ENCODE data around the gene ALDH3A1.

ALDH3A1 gene

DNA sequence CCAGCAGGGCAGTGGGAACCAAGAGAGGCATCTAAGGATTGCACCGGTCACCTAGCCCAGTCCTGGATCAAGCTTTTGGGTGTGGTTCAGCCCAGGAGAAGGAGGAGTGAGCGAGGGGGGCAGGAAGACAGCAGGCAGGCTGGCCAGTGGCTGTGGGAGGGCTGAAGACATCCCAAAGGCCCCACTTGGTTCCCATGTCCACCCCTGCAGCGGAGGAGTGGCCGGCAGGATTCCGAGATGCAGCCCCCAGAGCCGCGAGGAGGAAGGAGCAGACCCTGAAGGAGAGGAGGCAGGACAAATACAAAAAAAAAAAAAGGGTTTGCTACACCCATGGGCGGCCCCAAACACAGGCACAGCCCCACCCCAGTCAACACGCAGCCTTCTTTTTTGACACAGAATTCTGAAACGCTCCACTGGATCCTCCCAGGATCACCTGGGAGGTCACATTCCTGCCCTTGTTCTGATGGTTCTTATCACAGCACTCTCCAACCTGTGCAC, 30.6 kb downstream of the ALDH3A1 start:
- Mint-ChIP-seq H3K36me3 (ENCODE audit: low read depth) (no peaks in the 10 kb centered on the region), H3K27ac (peak overlapping the region in 2 of 3 experiments; percentile 5 to 57), H3K4me3 (no peak overlapping the region), H3K9me3 (no peaks in the 10 kb centered on the region), H3K4me1 (peaks cover 40% of the 10 kb centered on the region), H3K27me3 (ENCODE audit: low read depth) (peaks cover 7% of the 10 kb centered on the region)
- TF ChIP-seq, protein P1, sequence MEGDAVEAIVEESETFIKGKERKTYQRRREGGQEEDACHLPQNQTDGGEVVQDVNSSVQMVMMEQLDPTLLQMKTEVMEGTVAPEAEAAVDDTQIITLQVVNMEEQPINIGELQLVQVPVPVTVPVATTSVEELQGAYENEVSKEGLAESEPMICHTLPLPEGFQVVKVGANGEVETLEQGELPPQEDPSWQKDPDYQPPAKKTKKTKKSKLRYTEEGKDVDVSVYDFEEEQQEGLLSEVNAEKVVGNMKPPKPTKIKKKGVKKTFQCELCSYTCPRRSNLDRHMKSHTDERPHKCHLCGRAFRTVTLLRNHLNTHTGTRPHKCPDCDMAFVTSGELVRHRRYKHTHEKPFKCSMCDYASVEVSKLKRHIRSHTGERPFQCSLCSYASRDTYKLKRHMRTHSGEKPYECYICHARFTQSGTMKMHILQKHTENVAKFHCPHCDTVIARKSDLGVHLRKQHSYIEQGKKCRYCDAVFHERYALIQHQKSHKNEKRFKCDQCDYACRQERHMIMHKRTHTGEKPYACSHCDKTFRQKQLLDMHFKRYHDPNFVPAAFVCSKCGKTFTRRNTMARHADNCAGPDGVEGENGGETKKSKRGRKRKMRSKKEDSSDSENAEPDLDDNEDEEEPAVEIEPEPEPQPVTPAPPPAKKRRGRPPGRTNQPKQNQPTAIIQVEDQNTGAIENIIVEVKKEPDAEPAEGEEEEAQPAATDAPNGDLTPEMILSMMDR (IDR thresholded peaks at IDR 0.05; ENCODE audit: unreplicated experiment in 3 of 3), result no peak

DNA sequence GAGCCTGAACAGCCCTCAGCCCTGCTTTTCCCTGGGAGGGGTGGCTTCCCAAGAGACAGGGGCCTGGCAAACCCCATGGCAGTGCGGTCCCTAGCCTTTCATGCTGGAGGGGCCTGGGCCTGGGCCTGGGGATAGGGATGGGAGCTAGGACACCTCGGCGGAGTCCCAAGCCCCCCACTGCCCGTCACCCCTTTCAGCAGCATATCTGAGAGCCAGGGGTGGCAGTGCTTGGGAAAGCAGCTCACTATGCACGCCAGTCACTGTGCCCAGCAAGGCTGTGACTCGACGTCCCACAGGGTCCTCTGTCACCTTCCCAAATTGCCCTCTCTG, 31.1 kb downstream of the ALDH3A1 start:
- no peaks in the 10 kb centered on the region for H3K36me3 Mint-ChIP-seq (ENCODE audit: low read depth)
- no peaks in the 10 kb centered on the region for H3K9me3 Mint-ChIP-seq
- H3K27me3 Mint-ChIP-seq (ENCODE audit: low read depth), result peaks cover 6% of the 10 kb centered on the region
- TF ChIP-seq, protein P1 (IDR thresholded peaks at IDR 0.05; ENCODE audit: unreplicated experiment in 3 of 3), result no peak
- peaks cover 36% of the 10 kb centered on the region for H3K4me1 Mint-ChIP-seq
- no peak overlapping the region for H3K27ac Mint-ChIP-seq
- no peak overlapping the region for H3K4me3 Mint-ChIP-seq

DNA sequence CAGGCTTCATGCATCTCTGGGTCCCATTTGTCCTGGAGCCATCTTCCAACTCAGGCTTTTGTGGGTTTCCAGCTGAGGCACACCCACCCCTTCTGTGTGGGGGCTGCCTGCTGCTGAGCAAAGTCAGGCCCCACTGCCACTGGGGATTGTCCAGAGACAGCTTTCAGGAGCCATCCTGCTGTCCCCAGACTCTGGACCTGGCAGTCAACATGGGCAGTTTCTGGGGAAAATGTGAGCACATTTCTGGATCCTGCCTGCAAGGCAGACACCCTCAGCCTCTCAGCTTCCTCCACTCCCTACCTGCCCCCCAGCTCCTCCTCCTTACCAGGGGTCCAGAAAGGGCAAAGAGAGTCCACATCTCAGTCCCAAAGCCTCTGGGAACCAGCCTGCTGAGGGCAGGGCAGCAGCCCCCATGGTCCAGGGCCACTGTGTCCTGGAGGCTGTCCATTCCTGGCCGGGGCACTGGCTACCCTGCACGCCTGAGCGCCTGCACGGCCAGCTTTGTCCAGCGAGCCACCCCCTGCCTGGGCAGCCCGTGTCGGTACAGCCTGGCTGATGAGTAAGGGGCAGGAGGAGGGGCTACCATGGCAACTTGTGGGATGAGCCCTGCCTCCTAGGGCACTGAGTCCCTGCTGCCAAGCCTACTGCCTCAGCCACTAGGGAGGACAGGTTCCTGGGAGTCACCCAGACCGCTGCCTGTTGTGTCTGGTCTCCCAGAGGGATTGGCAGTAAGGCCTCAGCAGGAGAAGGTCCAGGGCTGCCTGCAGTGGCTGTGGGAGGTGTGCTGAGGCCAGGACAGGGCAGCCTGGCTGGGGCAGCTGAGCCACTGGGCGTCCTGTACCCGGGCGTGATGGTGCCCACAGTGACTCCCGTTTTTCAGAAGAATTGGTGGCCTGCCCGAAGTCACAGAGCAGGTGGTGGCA, 31.7 kb downstream of the ALDH3A1 start, which contains the start of gene SLC47A2:
Gene SLC47A2 (minus strand): TSS at position 477 of the 923 bp plus-strand sequence. CDS start 29 bp downstream, at position 448.
- TF ChIP-seq, protein P1 (IDR thresholded peaks at IDR 0.05; ENCODE audit: unreplicated experiment in 3 of 3), result no peak
- Mint-ChIP-seq H3K4me3 (no peak within 1 kb of the TSS), H3K4me1 (peaks cover 30% of the 10 kb centered on the region), H3K27ac (no peak within 1 kb of the TSS), H3K36me3 (ENCODE audit: low read depth) (no peaks in the 10 kb centered on the region), H3K27me3 (ENCODE audit: low read depth) (peaks cover 6% of the 10 kb centered on the region), H3K9me3 (no peaks in the 10 kb centered on the region)

DNA sequence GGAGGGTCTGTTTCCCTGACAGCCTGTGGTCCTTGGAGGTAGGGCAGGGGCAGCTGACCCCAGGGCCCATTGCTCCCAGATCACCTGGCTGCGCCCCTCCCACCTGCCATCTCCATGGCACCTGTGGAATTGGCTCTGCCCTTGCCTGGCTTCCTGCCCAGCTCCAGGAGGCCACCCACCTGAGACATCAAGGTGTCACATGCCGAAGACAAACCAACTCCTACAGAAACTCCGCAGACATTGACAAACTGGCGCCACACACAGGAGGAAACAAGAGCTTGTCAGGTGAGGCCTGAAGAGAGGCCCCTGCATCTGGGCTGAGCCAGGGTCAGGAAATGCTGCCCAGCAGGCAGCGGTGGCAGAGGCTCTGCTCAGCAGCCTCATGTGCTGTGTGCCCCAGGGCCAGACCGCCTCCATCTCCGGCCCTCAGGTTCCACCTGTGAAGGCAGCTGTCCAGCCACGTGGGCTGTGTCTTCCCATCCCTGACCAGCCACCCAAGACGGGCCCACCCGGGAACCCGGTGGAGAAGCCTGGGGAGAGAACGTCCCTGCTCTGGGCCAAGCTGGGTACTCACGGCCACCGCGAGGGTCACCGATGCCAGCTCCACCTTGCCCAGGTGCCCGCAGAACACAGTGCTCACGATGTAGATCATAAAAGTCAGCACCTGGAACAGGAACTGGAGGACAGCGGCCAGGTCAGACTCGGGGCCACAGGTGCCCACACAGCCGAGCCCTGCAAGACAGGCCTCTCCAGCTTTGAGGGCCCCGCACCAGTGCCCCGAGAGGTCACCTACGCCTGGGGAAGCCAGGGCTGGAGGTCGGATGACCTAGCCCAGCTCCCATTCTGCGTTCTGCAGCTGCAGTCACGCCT, 33.3 kb downstream of the ALDH3A1 start:
- H3K36me3 Mint-ChIP-seq (ENCODE audit: low read depth), result no peaks in the 10 kb centered on the region

DNA sequence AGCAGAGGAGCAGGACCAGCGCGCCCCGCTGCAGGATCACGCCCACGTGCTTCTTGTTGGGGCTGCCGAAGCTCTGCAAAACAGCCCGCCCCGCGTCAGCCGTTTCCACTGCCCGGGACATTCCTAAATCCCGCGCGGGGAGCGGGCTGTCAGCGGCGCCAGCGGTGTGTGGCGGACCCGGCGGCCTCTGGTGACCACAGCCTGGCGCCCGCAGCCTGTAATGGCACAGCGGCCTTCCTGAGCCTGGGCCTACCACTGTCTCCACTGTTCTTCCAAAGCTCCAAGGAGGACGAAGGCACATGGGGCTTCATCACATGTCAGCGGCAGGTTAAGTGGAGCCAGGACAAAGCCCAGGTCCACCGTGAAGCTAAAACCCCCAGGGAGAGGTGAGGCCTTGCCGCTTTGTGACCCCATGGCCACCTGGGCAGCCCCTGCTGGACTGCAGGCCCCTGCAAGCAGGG, 34.2 kb downstream of the ALDH3A1 start:
- no peak overlapping the region for H3K27ac Mint-ChIP-seq
- H3K36me3 Mint-ChIP-seq (ENCODE audit: low read depth), result no peaks in the 10 kb centered on the region
- TF ChIP-seq, protein P1 (IDR thresholded peaks at IDR 0.05; ENCODE audit: unreplicated experiment in 3 of 3), result no peak
- no peaks in the 10 kb centered on the region for H3K27me3 Mint-ChIP-seq (ENCODE audit: low read depth)
- peaks cover 8% of the 10 kb centered on the region for H3K4me1 Mint-ChIP-seq
- H3K9me3 Mint-ChIP-seq, result no peaks in the 10 kb centered on the region
- no peak overlapping the region for H3K4me3 Mint-ChIP-seq

More for the DNA sequence above, 33.3 kb downstream of the ALDH3A1 start:
- no peaks in the 10 kb centered on the region for H3K27me3 Mint-ChIP-seq (ENCODE audit: low read depth)
- peaks cover 14% of the 10 kb centered on the region for H3K4me1 Mint-ChIP-seq
- H3K27ac Mint-ChIP-seq, result no peak overlapping the region
- TF ChIP-seq, protein P1 (IDR thresholded peaks at IDR 0.05; ENCODE audit: unreplicated experiment in 3 of 3), result no peak
- H3K4me3 Mint-ChIP-seq, result no peak overlapping the region
- no peaks in the 10 kb centered on the region for H3K9me3 Mint-ChIP-seq
